Measurements from ENCODE around the gene P2RY8.

GRCh38 chrX:1462110-1462509, 74.9 kb downstream of the P2RY8 start:
- TF ChIP-seq CTCF (IDR thresholded peaks at IDR 0.05; ENCODE audit: low read depth, low read length, poor library complexity, severe bottlenecking) = no peak
- TF ChIP-seq EZH2phosphoT487 (IDR thresholded peaks at IDR 0.05; ENCODE audit: borderline replicate concordance, low read length) = no peak

Data from DOHH2 (cell line).